Activated effector memory CD4-positive, alpha-beta T cell treated with Interleukin-2 at 50 U/mL for 16 hours (primary cell): ENCODE data around the gene MGAT5B.
"Not testable (repeated sequence)": the region's sequence is repeated elsewhere in the genome, so short reads cannot be mapped to it uniquely, and the experiment has no call there.

ENCODE experiments used
- DNase-seq: peaks from one replicate; pipeline ENCODE4 v3.0.0-alpha.2; 2020

Gene MGAT5B

DNA sequence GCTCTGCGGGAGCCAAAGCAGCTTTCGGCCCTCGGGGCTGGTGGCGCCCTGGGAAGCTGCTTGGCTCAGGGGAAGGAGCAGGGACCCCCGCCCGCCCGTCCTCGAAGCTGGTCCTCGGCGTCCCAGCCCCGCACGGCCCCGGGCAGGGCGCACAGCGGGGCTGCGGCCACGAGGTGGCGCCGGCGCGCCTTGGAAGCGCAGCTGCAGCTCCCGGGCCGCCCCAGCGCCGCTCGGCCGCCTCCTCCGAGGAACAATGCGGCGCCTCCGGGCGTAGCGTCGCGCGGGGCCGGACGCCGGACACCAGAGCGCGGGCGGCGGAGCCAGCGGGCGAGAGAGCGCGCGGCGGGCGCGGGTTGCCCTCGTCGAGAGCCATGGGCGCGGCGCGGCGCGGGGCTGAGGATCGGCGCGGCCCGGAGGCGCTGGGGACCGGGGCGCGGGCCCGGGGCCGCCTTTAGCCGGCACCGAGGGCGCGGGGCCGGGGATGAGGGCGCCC is at the start of gene MGAT5B:
Gene MGAT5B, plus strand, starts transcription at position 229 of the 493 bp plus-strand sequence. CDS start 626 bp downstream, outside the sequence.
- DNase-seq: peak; percentile 61

GRCh38 chr17:76820039-76820438 is 48.2 kb upstream of the MGAT5B start:
- no peak for DNase-seq

- DNase-seq: no peak
Observed at GRCh38 chr17:76820561-76820960, 47.6 kb upstream of the MGAT5B start.

GRCh38 chr17:76822184-76822778 is 45.9 kb upstream of the MGAT5B start:
- no peak for DNase-seq

DNA sequence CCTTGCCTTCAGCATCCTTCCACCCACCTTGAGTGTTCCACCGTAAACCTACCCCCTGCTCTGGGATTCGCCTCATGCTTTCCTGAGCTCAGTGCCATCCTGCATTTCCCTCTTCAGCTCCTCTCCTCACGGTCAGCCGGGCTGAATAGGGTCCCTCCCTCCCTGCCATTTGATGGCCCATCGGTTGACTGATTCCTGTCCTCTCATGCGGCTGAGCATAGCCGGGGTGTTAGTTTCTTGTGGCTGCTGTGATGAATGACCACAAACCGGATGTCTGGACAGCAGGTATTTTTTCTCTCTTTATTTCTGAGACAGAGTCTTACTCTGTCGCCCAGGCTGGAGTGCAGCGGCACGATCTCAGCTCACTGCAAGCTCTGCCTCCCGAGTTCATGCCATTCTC is 44.1 kb upstream of the MGAT5B start:
- no peak for DNase-seq

DNA sequence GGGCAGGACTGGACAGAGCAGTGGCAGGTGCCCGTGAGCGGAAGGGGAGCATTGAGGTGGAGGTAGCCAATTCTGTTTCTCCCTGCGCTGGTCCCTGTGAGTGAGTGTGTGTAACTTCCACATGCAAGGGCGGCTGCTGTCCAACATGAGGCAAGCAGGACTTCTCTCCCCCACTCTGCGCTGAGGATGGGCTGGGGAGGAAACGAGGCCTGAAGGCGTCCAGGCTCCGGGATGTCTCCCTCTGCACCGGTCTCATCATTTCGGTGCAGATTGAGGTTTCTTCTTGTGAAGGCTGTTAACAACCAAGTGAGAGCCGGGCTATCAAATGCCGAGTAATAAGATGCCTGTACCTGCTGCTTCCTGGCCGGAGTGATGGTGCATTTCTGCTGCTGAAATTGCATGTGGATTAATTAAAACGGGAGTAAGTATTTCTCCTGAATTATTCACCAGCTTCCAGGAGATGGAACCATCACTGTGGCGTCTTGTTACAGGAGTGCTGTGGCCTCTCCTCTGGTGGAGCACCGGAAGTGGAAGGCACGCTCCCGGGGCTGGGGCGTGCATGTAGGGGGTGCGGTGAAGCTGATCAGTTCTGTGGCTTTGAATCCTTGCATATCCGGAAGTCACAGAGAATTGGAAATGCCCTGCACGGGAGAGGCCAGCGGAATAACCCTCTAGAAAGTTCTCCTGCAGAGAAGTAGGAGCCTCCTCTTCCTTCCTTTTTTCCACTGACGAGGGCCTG is 41.7 kb upstream of the MGAT5B start:
- no peak for DNase-seq

GRCh38 chr17:76827736-76828135 is 40.5 kb upstream of the MGAT5B start:
- no peak for DNase-seq

DNA sequence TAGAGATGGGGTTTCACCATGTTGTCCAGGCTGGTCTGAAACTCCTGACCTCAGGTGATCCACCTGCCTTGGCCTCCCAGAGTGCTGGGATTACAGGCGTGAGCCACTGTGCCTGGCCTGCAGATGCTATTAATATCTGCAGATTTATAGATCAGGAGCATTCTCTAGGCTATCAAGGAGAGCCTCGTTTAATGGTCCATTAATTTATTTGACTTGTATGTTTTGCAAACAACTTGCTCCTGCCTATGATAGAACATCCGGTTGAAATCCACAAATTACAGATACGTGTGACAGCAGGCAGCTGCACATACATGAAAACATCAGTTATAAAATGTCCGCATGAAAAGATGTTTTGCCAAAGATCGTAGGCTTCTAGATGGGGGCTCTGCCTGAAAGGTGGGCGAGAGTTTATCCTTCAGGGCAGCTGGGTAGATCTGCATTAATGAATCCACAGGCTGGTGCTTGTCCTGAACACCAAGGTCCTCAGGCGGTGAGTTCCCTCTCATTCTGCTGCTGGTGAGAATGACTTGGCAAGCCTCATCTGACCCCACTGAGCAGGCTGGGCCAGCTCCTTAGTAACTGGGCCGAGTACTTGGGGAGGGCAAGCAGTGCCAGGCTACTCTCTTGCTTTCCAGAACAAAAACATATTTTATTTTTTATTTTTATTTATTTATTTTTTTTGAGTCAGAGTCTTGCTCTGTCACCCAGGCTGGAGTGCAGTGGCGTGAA is 37.1 kb upstream of the MGAT5B start:
- DNase-seq: no peak

GRCh38 chr17:76833034-76833644 is 35.1 kb upstream of the MGAT5B start:
- no peak for DNase-seq

DNA sequence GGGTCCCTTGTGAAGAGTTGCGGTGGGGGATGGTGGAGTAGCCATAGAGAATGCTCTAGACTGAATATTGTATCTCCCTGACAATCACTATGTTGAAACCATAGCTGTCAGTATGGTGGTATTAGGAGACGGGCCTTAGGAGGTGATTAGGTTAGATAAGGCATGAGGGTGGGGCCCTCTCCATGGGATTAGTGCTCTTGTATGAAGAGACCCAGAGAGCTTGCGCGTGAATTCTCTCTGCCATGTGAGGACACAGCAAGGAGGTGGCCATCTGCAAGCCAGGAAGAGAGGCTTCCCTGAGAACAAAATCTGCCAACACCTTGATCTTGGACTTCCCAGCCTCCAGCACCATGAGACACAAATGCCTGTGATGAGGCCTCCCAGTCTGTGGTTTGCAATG is 34.5 kb upstream of the MGAT5B start:
- DNase-seq: no peak

DNA sequence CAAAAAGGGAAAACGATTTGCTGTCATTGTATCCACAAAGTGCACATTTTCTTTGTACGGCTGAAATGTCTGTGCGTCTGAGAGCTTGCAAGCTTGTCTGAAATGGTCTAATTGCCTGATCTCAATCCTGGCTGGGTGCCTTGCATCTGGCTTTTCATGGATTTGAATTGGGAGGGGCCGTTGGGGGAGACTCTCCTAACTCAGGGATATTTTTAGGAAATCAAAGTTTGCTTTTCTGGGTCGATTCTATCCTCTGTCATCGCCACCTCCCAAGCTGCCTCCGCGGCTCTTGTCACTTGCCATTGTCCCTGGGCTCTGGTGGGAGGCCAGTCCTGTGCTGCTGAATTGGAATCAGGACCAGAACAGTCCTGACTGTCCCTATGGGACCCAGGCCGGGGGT is 33.3 kb upstream of the MGAT5B start:
- DNase-seq: no peak

- no peak for DNase-seq
Observed at GRCh38 chr17:76840443-76840767, 27.8 kb upstream of the MGAT5B start.

GRCh38 chr17:76840884-76841775 is 27.1 kb upstream of the MGAT5B start:
- no peak for DNase-seq

DNA sequence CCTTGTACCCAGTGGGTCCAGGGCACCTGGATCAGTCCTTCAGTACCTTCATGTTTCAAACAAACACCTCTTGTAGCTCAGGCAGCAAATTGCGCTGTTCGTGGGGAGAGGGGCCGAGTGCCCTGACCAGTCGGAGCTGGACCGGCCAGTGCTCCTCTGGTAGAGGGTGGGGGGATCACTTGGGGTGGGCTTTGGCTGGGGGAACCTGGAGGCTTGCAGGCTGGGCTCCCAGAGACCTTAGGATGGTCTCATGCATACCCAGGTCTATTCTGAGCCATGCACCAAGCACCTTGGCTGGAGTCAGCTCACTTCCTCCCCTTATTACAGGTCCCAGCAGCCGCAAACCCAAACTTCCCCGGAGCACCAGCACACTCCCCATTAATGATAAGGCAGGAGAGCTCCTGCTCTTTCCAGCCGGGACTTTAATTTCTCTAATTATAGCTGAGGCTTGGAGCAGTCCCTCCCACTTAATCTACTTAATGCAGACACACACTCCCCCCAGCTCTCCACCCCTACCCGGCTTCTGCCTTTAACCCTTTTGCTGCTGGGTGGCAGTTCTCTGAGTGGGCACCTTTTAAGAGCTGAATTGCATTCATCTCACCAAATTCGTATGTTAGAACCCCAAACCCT is 26.3 kb upstream of the MGAT5B start:
- DNase-seq: no peak

DNA sequence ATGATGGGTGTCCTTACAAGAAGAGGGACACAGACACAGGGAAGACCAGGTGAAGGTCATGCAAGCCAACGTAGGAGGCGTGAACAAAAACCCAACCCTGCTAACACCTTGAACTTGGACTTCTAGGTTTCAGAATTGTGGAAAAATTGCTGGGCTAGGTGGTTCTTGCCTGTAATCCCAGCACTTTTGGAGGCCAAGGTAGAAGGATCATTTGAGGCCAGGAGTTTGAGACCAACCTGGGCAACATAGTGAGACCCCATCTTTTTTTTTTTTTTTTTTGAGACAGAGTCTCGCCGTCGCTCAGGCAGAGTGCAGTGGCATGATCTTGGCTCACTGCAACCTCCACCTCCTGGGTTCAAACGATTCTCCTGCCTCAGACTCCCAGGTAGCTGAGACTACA is 25.1 kb upstream of the MGAT5B start:
- DNase-seq: not testable (repeated sequence)

DNA sequence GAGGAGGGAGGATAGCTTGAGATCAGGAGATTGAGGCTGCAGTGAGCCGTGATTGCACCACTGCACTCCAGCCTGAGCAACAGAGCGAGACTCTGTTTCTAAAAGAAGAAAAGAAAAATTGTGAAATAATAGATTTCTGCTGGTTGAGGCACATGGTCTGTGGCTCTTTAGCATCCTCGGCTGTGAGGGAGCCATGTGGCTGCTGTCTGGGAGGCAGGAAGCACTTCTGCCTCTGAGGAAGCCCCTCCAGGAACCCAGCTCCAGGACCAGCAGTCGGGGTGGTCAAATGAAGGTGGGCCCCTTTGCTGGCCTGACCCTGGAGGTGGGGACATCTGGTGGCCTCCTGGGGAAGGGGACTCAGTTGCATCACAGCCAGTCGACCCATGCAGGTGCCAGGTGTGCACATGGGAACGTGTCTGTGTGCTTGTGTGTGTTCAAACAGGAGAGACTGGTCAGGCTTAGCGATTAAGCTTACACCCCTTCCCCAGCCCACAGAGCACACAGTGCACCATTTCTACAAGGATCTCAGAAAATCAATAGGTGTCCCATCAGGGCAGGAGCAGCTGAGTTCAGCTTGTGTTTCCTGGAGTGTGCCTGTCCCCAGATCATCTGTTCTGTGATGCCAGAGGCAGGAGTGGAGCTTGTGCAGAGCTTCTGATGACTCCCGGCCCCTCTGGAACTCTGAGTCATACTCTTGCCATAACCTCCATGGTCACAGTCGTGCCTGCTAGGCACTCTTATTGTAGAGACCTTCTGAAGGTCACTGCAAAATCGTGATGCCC is 24.3 kb upstream of the MGAT5B start:
- no peak for DNase-seq

DNA sequence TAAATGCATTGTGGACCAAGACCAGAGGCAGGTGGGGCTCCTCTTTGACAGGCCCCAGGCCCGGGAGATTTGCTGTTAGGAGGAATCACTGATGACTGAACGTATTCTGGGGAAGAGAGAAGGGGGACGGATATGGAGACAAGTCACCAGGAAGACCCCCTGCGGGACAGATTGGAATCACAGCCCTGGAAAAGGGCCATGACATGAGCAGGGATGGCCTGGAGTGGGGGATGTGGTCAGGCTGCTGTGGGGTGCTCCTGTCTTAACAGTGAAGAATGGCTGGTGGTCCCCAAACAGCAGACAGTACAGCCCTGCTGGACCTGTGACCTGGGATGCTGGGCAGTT is 23.7 kb upstream of the MGAT5B start:
- DNase-seq: no peak

DNA sequence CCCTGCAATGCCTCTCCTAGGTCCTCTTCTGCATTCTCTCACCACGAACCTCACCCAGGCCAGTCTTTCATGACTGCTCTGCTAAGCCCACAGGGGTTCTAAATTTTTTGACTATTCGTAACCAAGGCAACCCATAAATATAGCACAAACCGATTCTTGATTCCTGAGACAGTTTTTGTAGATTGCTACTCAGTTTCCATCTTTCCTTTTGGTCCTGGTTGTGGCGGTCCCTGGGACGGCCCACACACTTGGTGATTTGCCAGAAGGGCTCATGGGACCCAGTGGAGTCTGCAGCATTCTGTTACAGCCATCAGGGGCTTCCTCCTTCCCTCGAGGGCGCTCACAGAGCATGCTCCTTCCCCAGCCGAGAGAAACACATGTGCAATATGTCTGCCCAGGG is 23.4 kb upstream of the MGAT5B start:
- DNase-seq: no peak

DNA sequence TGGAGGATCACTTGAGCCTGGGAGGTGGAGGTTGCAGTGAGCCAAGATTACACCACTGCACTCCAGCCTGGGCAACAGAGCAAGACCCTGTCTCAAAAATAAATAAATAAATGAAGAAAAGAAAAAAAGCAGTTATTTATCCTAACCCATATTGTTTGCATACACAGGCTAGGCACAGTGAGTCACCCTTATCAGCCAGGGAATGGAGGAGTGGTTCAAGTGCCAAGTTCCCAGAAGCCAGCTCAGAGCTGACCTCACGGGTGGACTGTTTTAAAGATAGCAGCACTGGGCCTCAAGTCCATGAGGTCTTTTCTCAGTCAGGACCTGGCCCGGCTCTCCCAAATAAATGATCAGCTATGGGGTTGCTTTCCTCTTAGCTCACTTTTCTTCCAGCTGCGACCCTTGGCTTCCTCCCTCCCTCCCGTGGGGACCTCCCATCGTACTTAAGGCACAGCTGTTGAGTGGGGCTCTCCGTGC is 22.6 kb upstream of the MGAT5B start:
- DNase-seq: no peak

DNA sequence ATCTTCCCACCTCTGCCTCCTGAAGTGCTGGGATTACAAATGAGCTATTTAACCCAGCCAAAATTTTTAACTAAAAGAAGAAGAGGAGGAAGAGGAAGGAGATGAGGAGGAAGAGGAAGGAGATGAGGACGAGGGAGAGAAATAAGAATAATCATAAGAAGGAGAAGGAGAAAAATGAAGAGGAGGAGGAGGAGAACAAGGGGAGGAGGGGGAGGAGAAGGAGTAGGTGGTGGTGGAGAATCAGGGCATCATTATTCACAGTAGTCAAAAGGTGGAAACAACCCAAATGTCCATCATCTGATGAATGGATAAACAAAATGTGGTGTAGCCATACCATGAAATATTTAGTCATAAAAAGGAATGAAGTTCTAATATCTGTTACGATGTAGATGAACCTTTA is 21.2 kb upstream of the MGAT5B start:
- no peak for DNase-seq

GRCh38 chr17:76848670-76849069 is 19.5 kb upstream of the MGAT5B start:
- DNase-seq: no peak
